Gastrocnemius medialis (tissue), 4 donors: ENCODE measurements around the gene LRRC27.

Source experiments
- POLR2A ChIP-seq, 2 donors: fragments of 450-650 bp; IDR thresholded peaks; one replicate each; pipeline ENCODE4 v1.6.1; 2017; ENCODE audit warnings: antibody characterized with exemption in 2 of 2, mild to moderate bottlenecking in 2 of 2, moderate library complexity in 2 of 2
- TF ChIP-seq, protein P1 (sequence below), 5 experiments: fragments of 450-650 bp in 3 of 5; fragments of 200-600 bp in 2 of 5; sonication (generic) in 2 of 5; IDR thresholded peaks in 4 of 5; conservative IDR thresholded peaks in 1 of 5; 1 replicate in 4 of 5; 2 replicates in 1 of 5; pipeline ENCODE4 v1.5.1; 2016 to 2019; ENCODE audit warnings: antibody characterized with exemption in 5 of 5, mild to moderate bottlenecking in 3 of 5, moderate library complexity in 3 of 5

DNA sequence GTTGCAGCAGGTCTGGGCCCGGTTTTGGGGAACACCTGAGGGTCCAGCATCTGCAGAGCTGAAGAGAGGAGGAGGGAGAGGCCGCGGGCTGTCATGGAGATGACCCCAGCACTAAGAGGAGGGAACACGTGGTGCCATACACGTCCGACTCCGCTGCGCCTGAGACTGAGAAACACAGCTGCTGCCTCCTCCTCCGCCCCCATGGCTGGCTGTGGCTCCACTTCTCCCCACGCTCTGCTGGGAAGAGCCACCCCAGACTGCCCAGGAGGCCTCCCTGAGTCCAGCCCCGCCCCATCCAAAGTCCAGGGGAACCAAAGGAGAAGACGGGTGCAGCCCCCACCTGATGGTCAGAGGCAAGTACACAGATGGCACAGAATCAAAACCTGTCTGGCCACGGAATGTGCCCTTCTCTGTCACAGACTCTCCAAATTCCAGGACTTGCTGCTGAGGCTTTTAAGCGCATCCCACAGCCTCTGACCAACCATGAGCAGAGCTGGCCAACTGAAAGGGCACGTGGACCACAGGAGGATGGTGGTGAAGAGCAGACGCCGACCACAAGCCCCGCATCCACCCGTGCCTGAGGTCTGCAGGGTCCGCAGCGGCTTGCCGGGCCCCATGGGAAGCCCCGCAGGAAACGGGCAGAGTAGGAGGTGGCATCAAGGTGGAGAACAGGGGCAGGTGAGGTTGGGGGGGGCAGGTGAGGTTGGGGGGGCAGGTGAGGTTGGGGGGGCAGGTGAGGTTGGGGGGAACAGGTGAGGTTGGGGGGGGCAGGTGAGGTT lies 48.2 kb upstream of the LRRC27 start:
- TF ChIP-seq, protein P1, sequence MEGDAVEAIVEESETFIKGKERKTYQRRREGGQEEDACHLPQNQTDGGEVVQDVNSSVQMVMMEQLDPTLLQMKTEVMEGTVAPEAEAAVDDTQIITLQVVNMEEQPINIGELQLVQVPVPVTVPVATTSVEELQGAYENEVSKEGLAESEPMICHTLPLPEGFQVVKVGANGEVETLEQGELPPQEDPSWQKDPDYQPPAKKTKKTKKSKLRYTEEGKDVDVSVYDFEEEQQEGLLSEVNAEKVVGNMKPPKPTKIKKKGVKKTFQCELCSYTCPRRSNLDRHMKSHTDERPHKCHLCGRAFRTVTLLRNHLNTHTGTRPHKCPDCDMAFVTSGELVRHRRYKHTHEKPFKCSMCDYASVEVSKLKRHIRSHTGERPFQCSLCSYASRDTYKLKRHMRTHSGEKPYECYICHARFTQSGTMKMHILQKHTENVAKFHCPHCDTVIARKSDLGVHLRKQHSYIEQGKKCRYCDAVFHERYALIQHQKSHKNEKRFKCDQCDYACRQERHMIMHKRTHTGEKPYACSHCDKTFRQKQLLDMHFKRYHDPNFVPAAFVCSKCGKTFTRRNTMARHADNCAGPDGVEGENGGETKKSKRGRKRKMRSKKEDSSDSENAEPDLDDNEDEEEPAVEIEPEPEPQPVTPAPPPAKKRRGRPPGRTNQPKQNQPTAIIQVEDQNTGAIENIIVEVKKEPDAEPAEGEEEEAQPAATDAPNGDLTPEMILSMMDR (IDR thresholded peaks at IDR 0.05 in 4 of 5, conservative IDR thresholded peaks at IDR 0.05 in 1 of 5) = no peak
- TF ChIP-seq POLR2A (IDR thresholded peaks at IDR 0.05) = no peak
